Keratinocyte (primary cell): ENCODE measurements around the gene MAP3K14. TPM values are rescaled to one million over a fixed set of nuclear protein-coding genes. Genes with fewer than 3 reads are reported as not detected.

Experiments used
- DNase-seq: peaks from one replicate; pipeline ENCODE4 v3.0.0-alpha.2; 2011; ENCODE audit warnings: low read depth, missing footprints, low spot score
- FAIRE-seq: peaks from 2 replicates; lab custom pipeline; 2011; peaks lifted over from hg19 to GRCh38; lab: Jason Lieb, UNC
- H2AFZ ChIP-seq: 2 replicates; pipeline ENCODE4 v1.6.0; 2012; ENCODE audit warnings: low read length, control low read depth, inconsistent platforms; ENCODE audit not compliant: control insufficient read depth
- H3K27ac ChIP-seq: 2 replicates; pipeline ENCODE4 v1.5.1; 2011; ENCODE audit warnings: low read length; ENCODE audit not compliant: control insufficient read depth, insufficient read depth
- H3K27me3 ChIP-seq: 3 replicates; pipeline ENCODE4 v1.6.0; 2011; ENCODE audit warnings: low read length; ENCODE audit not compliant: control insufficient read depth, insufficient read depth; ENCODE audit errors: extremely low read depth
- H3K36me3 ChIP-seq, 2 experiments: 2 replicates in 1 of 2; 3 replicates in 1 of 2; pipeline ENCODE4 v1.5.1; 2011; ENCODE audit warnings: low read length in 2 of 2, mild to moderate bottlenecking in 1 of 2; ENCODE audit not compliant: control insufficient read depth in 2 of 2, insufficient read depth in 2 of 2; ENCODE audit errors: extremely low read depth in 1 of 2
- H3K4me1 ChIP-seq: 3 replicates; pipeline ENCODE4 v1.5.1; 2011; ENCODE audit warnings: low read length; ENCODE audit not compliant: control insufficient read depth, insufficient read depth; ENCODE audit errors: extremely low read depth
- H3K4me2 ChIP-seq: 3 replicates; pipeline ENCODE4 v1.6.0; 2011; ENCODE audit warnings: low read depth, low read length; ENCODE audit not compliant: control insufficient read depth, insufficient read depth; ENCODE audit errors: extremely low read depth
- H3K4me3 ChIP-seq, 3 experiments: fragments of 200-600 bp in 1 of 3; sonication (generic) in 1 of 3; 2 replicates in 2 of 3; 3 replicates in 1 of 3; pipeline ENCODE4 v1.5.1; 2011 to 2016; ENCODE audit warnings: low read length in 3 of 3, mild to moderate bottlenecking in 3 of 3, control low read depth in 2 of 3, inconsistent platforms in 1 of 3, low read depth in 1 of 3, mixed read lengths in 1 of 3, mixed run types in 1 of 3, moderate library complexity in 1 of 3; ENCODE audit not compliant: control insufficient read depth in 2 of 3, insufficient read depth in 2 of 3; ENCODE audit errors: extremely low read depth in 1 of 3
- H3K79me2 ChIP-seq: 2 replicates; pipeline ENCODE4 v1.6.0; 2012; ENCODE audit warnings: low read length; ENCODE audit not compliant: control insufficient read depth, insufficient read depth
- H3K9ac ChIP-seq: 3 replicates; pipeline ENCODE4 v1.6.0; 2011; ENCODE audit warnings: low read length; ENCODE audit not compliant: control insufficient read depth, insufficient read depth; ENCODE audit errors: extremely low read depth
- H3K9me1 ChIP-seq: 3 replicates; pipeline ENCODE4 v1.6.0; 2011; ENCODE audit warnings: low read length; ENCODE audit not compliant: control insufficient read depth, insufficient read depth; ENCODE audit errors: extremely low read depth
- H3K9me3 ChIP-seq: 2 replicates; pipeline ENCODE4 v1.5.1; 2012; ENCODE audit warnings: low read depth, low read length; ENCODE audit not compliant: control insufficient read depth
- H4K20me1 ChIP-seq: 3 replicates; pipeline ENCODE4 v1.6.0; 2011; ENCODE audit warnings: low read length; ENCODE audit not compliant: control insufficient read depth, insufficient read depth; ENCODE audit errors: extremely low read depth
- CTCF ChIP-seq, 3 experiments: IDR thresholded peaks in 1 of 3; conservative IDR thresholded peaks in 1 of 3; optimal IDR thresholded peaks in 1 of 3; 2 replicates in 2 of 3; 3 replicates in 1 of 3; pipeline versions ENCODE3 to v1.5.1; 2011; ENCODE audit warnings: low read length in 3 of 3, mild to moderate bottlenecking in 3 of 3, moderate library complexity in 2 of 3, control low read depth in 1 of 3, inconsistent platforms in 1 of 3; ENCODE audit not compliant: insufficient read depth in 2 of 3; ENCODE audit errors: extremely low read depth in 1 of 3
- EZH2 ChIP-seq: IDR thresholded peaks from one replicate; pipeline ENCODE4 v1.6.1; 2012; ENCODE audit warnings: inconsistent platforms, mild to moderate bottlenecking, low read length, moderate library complexity
- dilution Hi-C: fragments of 300-500 bp; cut with MboI; formaldehyde crosslinking; loops from one replicate; pipeline ENCODE4 v1.7.0; 2020; ENCODE audit warnings: low sequenced_read_pairs; ENCODE audit not compliant: extremely low pct_ligation_motif_present
- polyA plus RNA-seq, 5 experiments: library from polyadenylated mRNA; depleted of rRNA in 3 of 5; stranded (reverse) in 3 of 5; stranded (forward) in 1 of 5; unstranded in 1 of 5; fragments of >200 nt; gene quantifications; 1 replicate in 1 of 5; 2 replicates in 3 of 5; 3 replicates in 1 of 5; pipeline versions ENCODE4 v1.2.1 to v1.2.3, GENCODE V29; 2011 to 2012; ENCODE audit warnings: missing spikeins in 2 of 5, low read depth in 1 of 5, low replicate concordance in 1 of 5

The MAP3K14 gene
- polyA plus RNA-seq, 1 donor (not counting 4 experiments of a cell fraction or from before 2014, with no cell fraction given) = 6.5 TPM

- no peak for FAIRE-seq
- Histone ChIP-seq H3K79me2 (no peaks in the 10 kb centered on the region), H4K20me1 (no peaks in the 10 kb centered on the region), H3K9me3 (no peaks in the 10 kb centered on the region), H3K27me3 (peaks cover 9% of the 10 kb centered on the region), H3K36me3 (no peaks in the 10 kb centered on the region), H3K4me2 (no peak overlapping the region), H2AFZ (no peak overlapping the region), H3K9ac (no peak overlapping the region), H3K4me3 (no peak overlapping the region), H3K27ac (no peak overlapping the region), H3K4me1 (peaks cover 23% of the 10 kb centered on the region), H3K9me1 (no peaks in the 10 kb centered on the region)
- dilution Hi-C loops = no loop called here
- no peak for DNase-seq
- TF ChIP-seq CTCF (optimal IDR thresholded peaks at IDR 0.05 in 1 of 3, IDR thresholded peaks at IDR 0.05 in 1 of 3, conservative IDR thresholded peaks at IDR 0.05 in 1 of 3; ENCODE audit: extremely low read depth in 1 of 3, insufficient read depth in 2 of 3, low read length in 3 of 3) = peak in 2 of 3 experiments; percentile 7 to 33
- TF ChIP-seq EZH2 = no peak
Measured at GRCh38 chr17:45231481-45232116, 85.2 kb downstream of the MAP3K14 start.

- Histone ChIP-seq H3K27ac (no peak overlapping the region), H3K4me3 (no peak overlapping the region), H3K79me2 (no peaks in the 10 kb centered on the region), H4K20me1 (no peaks in the 10 kb centered on the region), H3K27me3 (peaks cover 9% of the 10 kb centered on the region), H3K9ac (no peak overlapping the region), H3K36me3 (no peaks in the 10 kb centered on the region), H3K9me1 (no peaks in the 10 kb centered on the region), H3K4me2 (no peak overlapping the region), H2AFZ (no peak overlapping the region), H3K4me1 (peaks cover 25% of the 10 kb centered on the region), H3K9me3 (no peaks in the 10 kb centered on the region)
- dilution Hi-C loops = no loop called here
- FAIRE-seq (no peak), DNase-seq (no peak)
- TF ChIP-seq EZH2 (no peak), CTCF (optimal IDR thresholded peaks at IDR 0.05 in 1 of 3, IDR thresholded peaks at IDR 0.05 in 1 of 3, conservative IDR thresholded peaks at IDR 0.05 in 1 of 3; ENCODE audit: extremely low read depth in 1 of 3, insufficient read depth in 2 of 3, low read length in 3 of 3) (no peak)
Measured at GRCh38 chr17:45230787-45231480, 85.9 kb downstream of the MAP3K14 start.
